GM13976 (cell line): ENCODE results near the gene SCUBE3.

Experiments
- DNase-seq: peaks from one replicate; pipeline ENCODE4 v3.0.0; 2012; ENCODE audit warnings: low spot score
- CTCF ChIP-seq: IDR thresholded peaks from 2 replicates; pipeline ENCODE4 v1.5.1; 2012; ENCODE audit warnings: borderline replicate concordance, mild to moderate bottlenecking; ENCODE audit not compliant: insufficient read depth; ENCODE audit errors: extremely low read depth, missing control alignments, control extremely low read depth
- in situ Hi-C: fragments of 300-500 bp; cut with MboI; formaldehyde crosslinking; loops from one replicate; pipeline ENCODE4 v1.12.0; 2022; ENCODE audit warnings: low sequenced_read_pairs, mixed read lengths, inconsistent platforms; ENCODE audit not compliant: unreplicated experiment

Gene SCUBE3

DNA sequence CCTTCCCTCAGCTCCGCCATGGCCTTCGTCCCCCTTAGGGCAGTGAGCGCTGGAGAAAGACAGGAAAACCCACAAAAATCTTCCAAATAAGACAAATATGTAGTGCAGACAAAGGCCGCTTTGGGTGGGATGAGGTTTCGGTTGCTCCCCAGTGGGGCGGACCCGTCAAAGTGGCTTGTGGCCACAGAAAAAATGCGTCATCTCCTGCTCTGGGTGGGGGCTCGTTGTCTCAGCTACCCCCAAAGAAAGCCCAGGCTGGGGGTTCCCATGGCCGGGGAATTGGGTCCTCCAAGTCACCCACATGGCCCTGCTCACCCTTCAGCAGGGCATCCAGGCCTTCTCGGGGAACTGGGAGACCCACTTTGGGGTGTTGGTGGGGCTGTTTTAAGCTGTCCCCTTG is 21.9 kb upstream of the SCUBE3 start:
- DNase-seq, result no peak
- in situ Hi-C loops, result no loop called here
- TF ChIP-seq CTCF, result no peak

DNA sequence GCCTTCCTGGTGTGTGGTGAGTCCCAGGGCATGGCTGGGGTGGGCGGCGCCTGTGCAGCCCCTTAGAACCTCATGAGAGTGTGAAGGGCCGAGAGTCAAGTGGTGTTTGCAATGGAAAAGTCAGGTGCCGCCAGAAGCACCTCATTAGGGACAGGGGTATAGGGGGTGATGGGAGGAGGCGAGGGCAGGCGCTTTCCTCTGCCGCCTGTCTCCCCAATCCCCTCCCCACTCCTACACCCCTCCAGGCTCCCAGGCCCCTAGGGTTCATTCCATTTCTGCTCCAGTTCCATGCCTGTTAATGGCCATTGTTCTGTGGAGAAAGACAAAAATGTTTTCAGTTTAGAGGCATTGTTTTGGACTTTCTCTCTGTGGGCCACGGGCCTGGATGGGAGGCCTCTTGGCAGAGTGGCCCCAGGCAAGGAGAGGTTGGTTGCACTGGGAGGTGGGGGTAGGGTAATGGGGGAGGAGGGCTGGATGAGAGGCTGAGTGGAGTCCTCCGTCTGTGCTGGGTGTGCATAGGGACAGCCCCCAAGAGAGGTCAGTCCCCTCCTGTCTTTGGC is 21.4 kb upstream of the SCUBE3 start:
- no peak for TF ChIP-seq CTCF
- in situ Hi-C loops, result no loop called here
- DNase-seq, result no peak

- no peak for DNase-seq
Measured at GRCh38 chr6:35194390-35194789, 19.4 kb upstream of the SCUBE3 start.

GRCh38 chr6:35195120-35195780 is 18.5 kb upstream of the SCUBE3 start:
- DNase-seq, result no peak
- TF ChIP-seq CTCF, result no peak
- in situ Hi-C loops, result no loop called here

More at GRCh38 chr6:35194390-35194789, 19.4 kb upstream of the SCUBE3 start:
- no peak for TF ChIP-seq CTCF
- in situ Hi-C loops, result no loop called here

- no peak for TF ChIP-seq CTCF
- DNase-seq, result no peak
- in situ Hi-C loops, result no loop called here
Measured at GRCh38 chr6:35197196-35197595, 16.6 kb upstream of the SCUBE3 start.

DNA sequence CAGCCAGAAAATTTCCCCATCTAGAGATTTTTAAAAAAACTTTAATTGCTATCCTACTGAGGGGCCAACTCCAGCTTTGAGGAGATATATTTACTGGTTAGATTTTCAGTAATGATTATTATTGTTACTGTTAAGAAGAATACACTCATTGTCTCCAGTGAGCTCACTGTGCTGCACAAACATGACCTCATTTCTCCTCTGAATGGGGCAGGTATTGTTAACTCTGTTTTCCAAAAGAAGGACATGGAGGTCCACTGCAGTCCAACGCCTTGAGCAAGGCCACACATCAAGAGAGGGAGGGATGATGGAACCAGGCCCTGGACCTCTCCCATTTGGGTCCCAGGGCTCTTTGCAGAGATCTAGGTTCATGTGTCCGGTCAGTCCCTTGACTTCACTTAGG is 13.9 kb upstream of the SCUBE3 start:
- in situ Hi-C loops, result loop anchor here (25.0 kb wide), 1 partner anchor 213 kb away; no protein-coding TSS in a partner anchor
- TF ChIP-seq CTCF, result no peak
- DNase-seq, result no peak
